GM23338 (cell line): Measurements from ENCODE around the gene SULT1A1. TPM values are rescaled to one million over a fixed set of nuclear protein-coding genes. Genes with fewer than 3 reads are reported as not detected.
"Not testable (repeated sequence)": the region's sequence is repeated elsewhere in the genome, so short reads cannot be mapped to it uniquely, and the experiment has no call there.

Experiments
- ATAC-seq: fragments of 200-7000 bp; cut with Tn5 transposase; 3 replicates; pipeline ENCODE4 v1.9.1; 2020
- DNase-seq: peaks from one replicate; pipeline ENCODE4 v3.0.0-alpha.2; 2015; ENCODE audit warnings: low spot score
- H2AFZ ChIP-seq: fragments of 200-600 bp; sonication (generic); 2 replicates; pipeline ENCODE4 v1.8.0; 2016; ENCODE audit warnings: antibody characterized with exemption, mild to moderate bottlenecking, moderate library complexity
- H3F3A ChIP-seq: fragments of 200-600 bp; sonication (generic); replicated peaks from 2 replicates; pipeline ENCODE4 v1.8.0; 2017; ENCODE audit warnings: antibody characterized with exemption, mixed run types, low read depth
- H3K27ac ChIP-seq: fragments of 200-600 bp; sonication (generic); 2 replicates; pipeline ENCODE4 v1.6.1; 2016; ENCODE audit warnings: low read depth
- H3K27me3 ChIP-seq: fragments of 200-600 bp; sonication (generic); 2 replicates; pipeline ENCODE4 v1.8.0; 2016; ENCODE audit warnings: mild to moderate bottlenecking, mixed run types, moderate library complexity; ENCODE audit not compliant: insufficient read depth
- H3K36me3 ChIP-seq: fragments of 200-600 bp; sonication (generic); 2 replicates; pipeline ENCODE4 v1.8.0; 2016; ENCODE audit warnings: mild to moderate bottlenecking; ENCODE audit not compliant: insufficient read depth
- H3K4me1 ChIP-seq: fragments of 200-600 bp; sonication (generic); 2 replicates; pipeline ENCODE4 v1.8.0; 2016; ENCODE audit warnings: mild to moderate bottlenecking, moderate library complexity; ENCODE audit not compliant: insufficient read depth
- H3K4me2 ChIP-seq: fragments of 200-600 bp; sonication (generic); 2 replicates; pipeline ENCODE4 v1.7.1; 2017; ENCODE audit warnings: mixed run types
- H3K4me3 ChIP-seq: fragments of 200-600 bp; sonication (generic); 2 replicates; pipeline ENCODE4 v1.6.1; 2016; ENCODE audit warnings: mixed run types
- H3K79me2 ChIP-seq: fragments of 200-600 bp; sonication (generic); replicated peaks from 2 replicates; pipeline ENCODE4 v1.8.0; 2017; ENCODE audit warnings: mild to moderate bottlenecking; ENCODE audit not compliant: insufficient read depth
- H3K9me2 ChIP-seq: fragments of 200-600 bp; sonication (generic); 2 replicates; pipeline ENCODE4 v1.8.0; 2017; ENCODE audit not compliant: insufficient read depth
- H4K20me1 ChIP-seq: fragments of 200-600 bp; sonication (generic); replicated peaks from 2 replicates; pipeline ENCODE4 v1.8.0; 2017; ENCODE audit warnings: mild to moderate bottlenecking; ENCODE audit not compliant: insufficient read depth
- H3K27ac Mint-ChIP-seq: 2 replicates; pipeline ENCODE4 v1.8.0; 2020; ENCODE audit warnings: inconsistent platforms, mild to moderate bottlenecking, moderate library complexity, mixed read lengths
- H3K27me3 Mint-ChIP-seq: 3 replicates; pipeline ENCODE4 v1.8.0; 2022; ENCODE audit warnings: low read depth, mild to moderate bottlenecking, moderate library complexity, mixed read lengths, inconsistent platforms; ENCODE audit not compliant: insufficient read depth, poor library complexity
- H3K36me3 Mint-ChIP-seq: 3 replicates; pipeline ENCODE4 v1.8.0; 2021; ENCODE audit warnings: low read depth, mild to moderate bottlenecking, inconsistent platforms, moderate library complexity, mixed read lengths
- H3K4me1 Mint-ChIP-seq: 3 replicates; pipeline ENCODE4 v1.8.0; 2020; ENCODE audit warnings: mild to moderate bottlenecking, inconsistent platforms, mixed read lengths
- H3K4me3 Mint-ChIP-seq: 3 replicates; pipeline ENCODE4 v1.8.0; 2021; ENCODE audit warnings: moderate library complexity, mild to moderate bottlenecking, inconsistent platforms, mixed read lengths
- H3K9me3 Mint-ChIP-seq: 3 replicates; pipeline ENCODE4 v1.8.0; 2020; ENCODE audit warnings: moderate library complexity, mild to moderate bottlenecking, inconsistent platforms, mixed read lengths
- EZH2 ChIP-seq: fragments of 200-600 bp; sonication (generic); IDR thresholded peaks from one replicate; pipeline ENCODE4 v1.8.0; 2017; ENCODE audit warnings: antibody characterized with exemption, mild to moderate bottlenecking, low read depth; ENCODE audit not compliant: unreplicated experiment
- ZNF114 ChIP-seq: fragments of 250-450 bp; sonication (Bioruptor Pico); IDR thresholded peaks from 2 replicates; pipeline ENCODE4 v1.5.0; 2020; ENCODE audit warnings: mild to moderate bottlenecking, moderate library complexity
- polyA plus RNA-seq: library from polyadenylated mRNA; unstranded; fragments of >200 nt; fragmentation: Nextera tagmentation; extraction: Ambion mirVana; gene quantifications from 2 replicates; pipeline ENCODE4 v1.2.1, GENCODE V29; 2016
- total RNA-seq: library from RNA; depleted of rRNA; stranded (reverse); fragments of >200 nt; shearing (Covaris generic); gene quantifications from 2 replicates; pipeline ENCODE4 v1.2.3, GENCODE V29; 2014
- TF ChIP-seq, protein P1 (sequence below), 2 experiments: fragments of 200-600 bp in 1 of 2; sonication (generic) in 1 of 2; conservative IDR thresholded peaks; 2 replicates each; pipeline versions ENCODE4 v1.5.1 to v1.6.1; 2016 to 2017; ENCODE audit warnings: antibody characterized with exemption in 2 of 2, low read depth in 2 of 2, mild to moderate bottlenecking in 2 of 2, moderate library complexity in 1 of 2
- TF ChIP-seq, protein P2 (sequence below): IDR thresholded peaks from 2 replicates; pipeline ENCODE4 v1.6.1; 2016; ENCODE audit warnings: antibody characterized with exemption

The SULT1A1 gene
- total and polyA plus RNA-seq, 2 experiments from 2014 or later = 1.7 to 2.4 TPM

DNA sequence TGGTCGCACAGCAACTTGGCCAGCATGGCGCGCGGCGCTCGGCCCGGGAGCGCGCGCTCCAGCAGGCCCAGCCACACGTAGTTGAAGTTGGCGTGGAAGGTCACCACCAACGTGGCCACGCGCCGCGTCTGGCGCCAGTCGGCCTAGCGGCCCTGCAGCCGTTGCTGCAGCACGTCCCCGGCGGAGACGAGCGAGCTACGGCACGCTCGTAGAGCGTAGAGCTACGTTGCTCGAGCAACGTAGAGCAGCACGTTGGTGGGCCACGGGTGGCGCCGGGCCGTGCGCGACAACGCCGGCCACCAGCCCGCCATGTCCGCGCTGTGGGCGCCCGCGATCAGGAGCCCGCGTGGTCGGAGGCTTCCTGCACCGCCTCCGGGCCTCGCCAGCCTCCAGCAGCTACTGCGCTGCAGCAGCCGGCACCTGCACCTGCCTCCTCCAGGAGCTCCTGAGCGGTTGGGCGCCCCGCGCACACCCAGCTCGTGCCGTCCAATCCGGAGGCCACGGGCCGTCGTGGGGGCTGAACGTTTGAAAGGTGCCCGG lies 13.4 kb upstream of the SULT1A1 start:
- Histone ChIP-seq H3K79me2 (no peaks in the 10 kb centered on the region), H3K27ac (no peak overlapping the region), H3K9me2 (no peaks in the 10 kb centered on the region), H3K4me3 (no peak overlapping the region), H3K4me1 (no peaks in the 10 kb centered on the region; the same call in 1 of the 2 replicates), H3F3A (no peaks in the 10 kb centered on the region), H3K36me3 (no peaks in the 10 kb centered on the region), H4K20me1 (no peaks in the 10 kb centered on the region), H3K27me3 (no peaks in the 10 kb centered on the region), H2AFZ (0 out of 2 replicates have a peak overlapping the region, but pooled peaks have one; percentile 56), H3K4me2 (no peak overlapping the region)
- H3K27ac Mint-ChIP-seq = no peak overlapping the region
- ATAC-seq = peak; percentile 81
- H3K27me3 Mint-ChIP-seq = peaks cover 4% of the 10 kb centered on the region
- no peaks in the 10 kb centered on the region for H3K36me3 Mint-ChIP-seq
- H3K4me1 Mint-ChIP-seq = peaks cover 13% of the 10 kb centered on the region; the same call in 2 of the 3 replicates
- peak overlapping the region; percentile 60; the same call in 2 of the 3 replicates for H3K4me3 Mint-ChIP-seq
- no peak for TF ChIP-seq EZH2
- TF ChIP-seq, protein P1, sequence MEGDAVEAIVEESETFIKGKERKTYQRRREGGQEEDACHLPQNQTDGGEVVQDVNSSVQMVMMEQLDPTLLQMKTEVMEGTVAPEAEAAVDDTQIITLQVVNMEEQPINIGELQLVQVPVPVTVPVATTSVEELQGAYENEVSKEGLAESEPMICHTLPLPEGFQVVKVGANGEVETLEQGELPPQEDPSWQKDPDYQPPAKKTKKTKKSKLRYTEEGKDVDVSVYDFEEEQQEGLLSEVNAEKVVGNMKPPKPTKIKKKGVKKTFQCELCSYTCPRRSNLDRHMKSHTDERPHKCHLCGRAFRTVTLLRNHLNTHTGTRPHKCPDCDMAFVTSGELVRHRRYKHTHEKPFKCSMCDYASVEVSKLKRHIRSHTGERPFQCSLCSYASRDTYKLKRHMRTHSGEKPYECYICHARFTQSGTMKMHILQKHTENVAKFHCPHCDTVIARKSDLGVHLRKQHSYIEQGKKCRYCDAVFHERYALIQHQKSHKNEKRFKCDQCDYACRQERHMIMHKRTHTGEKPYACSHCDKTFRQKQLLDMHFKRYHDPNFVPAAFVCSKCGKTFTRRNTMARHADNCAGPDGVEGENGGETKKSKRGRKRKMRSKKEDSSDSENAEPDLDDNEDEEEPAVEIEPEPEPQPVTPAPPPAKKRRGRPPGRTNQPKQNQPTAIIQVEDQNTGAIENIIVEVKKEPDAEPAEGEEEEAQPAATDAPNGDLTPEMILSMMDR (conservative IDR thresholded peaks at IDR 0.05; ENCODE audit: low read depth in 2 of 2) = no peak
- H3K9me3 Mint-ChIP-seq = no peaks in the 10 kb centered on the region; the same call in 2 of the 3 replicates
- DNase-seq = peak; percentile 36

- not testable (repeated sequence) for H3K4me2 ChIP-seq, H3K27ac Mint-ChIP-seq, H3K27me3 ChIP-seq, H3K4me3 ChIP-seq, H3K9me3 Mint-ChIP-seq, H2AFZ ChIP-seq, H3K79me2 ChIP-seq, H3K9me2 ChIP-seq, H4K20me1 ChIP-seq, H3K27me3 Mint-ChIP-seq, H3K27ac ChIP-seq, H3K4me1 ChIP-seq, H3K36me3 Mint-ChIP-seq, H3F3A ChIP-seq, H3K36me3 ChIP-seq
- ATAC-seq (peak; percentile 31), DNase-seq (peak; percentile 6)
- Mint-ChIP-seq H3K4me1 (peaks cover 16% of the 10 kb centered on the region; the same call in 2 of the 3 replicates), H3K4me3 (peak overlapping the region; percentile 60; the same call in 2 of the 3 replicates)
These were observed 12.8 kb upstream of the SULT1A1 start for GRCh38 chr16:28622532-28623171.

DNA sequence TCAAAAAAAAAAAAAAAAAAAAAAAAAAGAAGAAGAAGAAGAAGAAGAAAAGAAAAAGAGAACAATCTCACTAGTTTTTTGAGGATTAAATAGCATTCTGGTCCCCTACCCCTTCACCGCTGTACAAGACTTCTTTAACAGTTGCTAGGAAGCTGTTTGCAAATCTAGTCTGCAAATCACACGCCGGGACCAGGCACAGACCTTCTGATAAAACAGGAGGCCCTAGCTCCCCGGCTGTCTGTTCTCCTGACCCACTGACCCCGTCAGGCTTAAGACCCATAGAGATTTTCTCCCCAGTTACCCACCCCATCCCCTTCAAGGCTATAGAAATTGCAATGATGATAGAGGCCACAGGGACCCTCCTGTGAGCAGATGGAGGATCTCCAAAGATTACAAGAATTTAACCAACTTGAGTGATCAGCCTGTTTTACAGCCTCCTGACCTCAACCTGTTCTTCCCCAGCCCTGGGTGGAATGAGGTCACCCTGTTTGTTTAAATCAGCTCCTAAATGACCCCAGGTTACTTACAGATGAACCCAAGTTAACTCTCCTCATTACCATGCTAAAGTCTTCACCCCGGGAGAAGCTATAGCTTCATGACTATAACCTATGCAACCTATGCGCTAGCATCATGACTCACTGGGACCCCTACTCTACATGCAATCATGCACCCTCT lies 11.8 kb upstream of the SULT1A1 start:
- no peak overlapping the region for H3K4me3 Mint-ChIP-seq
- Histone ChIP-seq H3K4me3 (no peak overlapping the region), H3K36me3 (no peaks in the 10 kb centered on the region), H3K9me2 (no peaks in the 10 kb centered on the region), H3F3A (peaks cover 6% of the 10 kb centered on the region; the same call in 1 of the 2 replicates), H3K4me2 (no peak overlapping the region), H4K20me1 (no peaks in the 10 kb centered on the region), H3K27ac (no peak overlapping the region), H3K79me2 (no peaks in the 10 kb centered on the region), H3K4me1 (peaks cover 11% of the 10 kb centered on the region), H2AFZ (0 out of 2 replicates have a peak overlapping the region, but pooled peaks have one; percentile 5), H3K27me3 (no peaks in the 10 kb centered on the region)
- H3K27me3 Mint-ChIP-seq = peaks cover 4% of the 10 kb centered on the region
- ATAC-seq (peak; percentile 12; the same call in 2 of the 3 replicates), DNase-seq (no peak)
- H3K4me1 Mint-ChIP-seq = peaks cover 24% of the 10 kb centered on the region
- H3K9me3 Mint-ChIP-seq = no peaks in the 10 kb centered on the region; the same call in 2 of the 3 replicates
- H3K36me3 Mint-ChIP-seq = no peaks in the 10 kb centered on the region
- no peak overlapping the region for H3K27ac Mint-ChIP-seq
- TF ChIP-seq, protein P2, sequence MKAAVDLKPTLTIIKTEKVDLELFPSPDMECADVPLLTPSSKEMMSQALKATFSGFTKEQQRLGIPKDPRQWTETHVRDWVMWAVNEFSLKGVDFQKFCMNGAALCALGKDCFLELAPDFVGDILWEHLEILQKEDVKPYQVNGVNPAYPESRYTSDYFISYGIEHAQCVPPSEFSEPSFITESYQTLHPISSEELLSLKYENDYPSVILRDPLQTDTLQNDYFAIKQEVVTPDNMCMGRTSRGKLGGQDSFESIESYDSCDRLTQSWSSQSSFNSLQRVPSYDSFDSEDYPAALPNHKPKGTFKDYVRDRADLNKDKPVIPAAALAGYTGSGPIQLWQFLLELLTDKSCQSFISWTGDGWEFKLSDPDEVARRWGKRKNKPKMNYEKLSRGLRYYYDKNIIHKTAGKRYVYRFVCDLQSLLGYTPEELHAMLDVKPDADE = no peak
- TF ChIP-seq ZNF114 (CRISPR knock-in tag) = no peak

GRCh38 chr16:28620316-28620715 lies 10.5 kb upstream of the SULT1A1 start:
- not testable (repeated sequence) for H3K4me3 Mint-ChIP-seq, H3K27me3 ChIP-seq, ATAC-seq, H3K27ac ChIP-seq, H4K20me1 ChIP-seq, H3K9me3 Mint-ChIP-seq, H3F3A ChIP-seq, H3K27me3 Mint-ChIP-seq, H3K27ac Mint-ChIP-seq, H3K4me2 ChIP-seq, H3K4me3 ChIP-seq, H3K9me2 ChIP-seq, H3K36me3 Mint-ChIP-seq, H3K36me3 ChIP-seq, H3K79me2 ChIP-seq, DNase-seq, H2AFZ ChIP-seq
- H3K4me1 Mint-ChIP-seq = peaks cover 25% of the 10 kb centered on the region
- H3K4me1 ChIP-seq = peaks cover 11% of the 10 kb centered on the region
